HEK293T (cell line): ENCODE data around the gene ZNF536.
"Not testable (repeated sequence)": the region's sequence is repeated elsewhere in the genome, so short reads cannot be mapped to it uniquely, and the experiment has no call there.

Source experiments
- ARNT ChIP-seq: fragments of 450-650 bp; IDR thresholded peaks from 2 replicates; pipeline ENCODE4 v1.6.1; 2017; ENCODE audit warnings: mild to moderate bottlenecking
- FOXA1 ChIP-seq: fragments of 450-650 bp; IDR thresholded peaks from 2 replicates; pipeline ENCODE4 v1.6.1; 2016; ENCODE audit warnings: mild to moderate bottlenecking
- FOXM1 ChIP-seq: fragments of 450-650 bp; IDR thresholded peaks from 2 replicates; pipeline ENCODE4 v1.6.1; 2017; ENCODE audit warnings: mild to moderate bottlenecking, borderline replicate concordance
- LEF1 ChIP-seq: fragments of 450-650 bp; IDR thresholded peaks from 2 replicates; pipeline ENCODE4 v1.6.1; 2017; ENCODE audit warnings: mild to moderate bottlenecking, borderline replicate concordance
- SP1 ChIP-seq: fragments of 450-650 bp; IDR thresholded peaks from 2 replicates; pipeline ENCODE4 v1.6.1; 2017
- TARDBP ChIP-seq: fragments of 450-650 bp; IDR thresholded peaks from 2 replicates; pipeline ENCODE4 v1.6.1; 2016
- ZNF384 ChIP-seq: fragments of 450-650 bp; IDR thresholded peaks from 2 replicates; pipeline ENCODE4 v1.6.1; 2016
- TF ChIP-seq, protein P1 (sequence below): fragments of 450-650 bp; IDR thresholded peaks from 2 replicates; pipeline ENCODE4 v1.6.1; 2016

GRCh38 chr19:30446120-30446519, 73.9 kb downstream of the ZNF536 start:
- TF ChIP-seq LEF1, ARNT, FOXA1, ZNF384, SP1, FOXM1, TARDBP: not testable (repeated sequence)
- TF ChIP-seq, protein P1, sequence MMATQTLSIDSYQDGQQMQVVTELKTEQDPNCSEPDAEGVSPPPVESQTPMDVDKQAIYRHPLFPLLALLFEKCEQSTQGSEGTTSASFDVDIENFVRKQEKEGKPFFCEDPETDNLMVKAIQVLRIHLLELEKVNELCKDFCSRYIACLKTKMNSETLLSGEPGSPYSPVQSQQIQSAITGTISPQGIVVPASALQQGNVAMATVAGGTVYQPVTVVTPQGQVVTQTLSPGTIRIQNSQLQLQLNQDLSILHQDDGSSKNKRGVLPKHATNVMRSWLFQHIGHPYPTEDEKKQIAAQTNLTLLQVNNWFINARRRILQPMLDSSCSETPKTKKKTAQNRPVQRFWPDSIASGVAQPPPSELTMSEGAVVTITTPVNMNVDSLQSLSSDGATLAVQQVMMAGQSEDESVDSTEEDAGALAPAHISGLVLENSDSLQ = not testable (repeated sequence)
